ENCODE data around the gene MPRIP.

DNA sequence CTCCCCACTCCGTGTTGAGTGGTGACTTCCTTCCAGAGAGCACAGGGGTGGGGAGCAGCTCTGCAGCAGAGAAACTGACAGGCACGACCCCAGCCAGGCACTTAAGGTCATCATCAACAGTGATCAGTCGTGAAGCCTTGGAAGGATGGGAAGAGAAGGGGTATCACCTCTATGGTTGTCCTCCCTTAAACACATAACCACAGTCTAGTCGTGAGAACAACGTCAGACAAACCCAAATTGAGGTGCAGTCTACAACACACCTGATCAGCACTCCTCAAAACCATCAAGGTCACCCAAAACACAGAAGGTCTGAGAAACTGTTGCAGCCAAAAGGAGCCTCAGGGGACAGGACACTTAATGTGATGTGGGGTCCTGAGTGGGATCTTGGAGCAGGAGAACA, 68.3 kb downstream of the MPRIP start:
- TF ChIP-seq AKAP8 (CRISPR knock-in tag; IDR thresholded peaks at IDR 0.05) = no peak
- TF ChIP-seq ZFYVE20 (CRISPR knock-in tag; IDR thresholded peaks at IDR 0.05; ENCODE audit: borderline replicate concordance, low read depth) = no peak
- TF ChIP-seq TBP (CRISPR knock-in tag; IDR thresholded peaks at IDR 0.05) = no peak
- TF ChIP-seq, protein P1, sequence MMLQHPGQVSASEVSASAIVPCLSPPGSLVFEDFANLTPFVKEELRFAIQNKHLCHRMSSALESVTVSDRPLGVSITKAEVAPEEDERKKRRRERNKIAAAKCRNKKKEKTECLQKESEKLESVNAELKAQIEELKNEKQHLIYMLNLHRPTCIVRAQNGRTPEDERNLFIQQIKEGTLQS (CRISPR knock-in tag; IDR thresholded peaks at IDR 0.05) = no peak
- no peak for TF ChIP-seq SAFB2 (CRISPR knock-in tag; IDR thresholded peaks at IDR 0.05; ENCODE audit: borderline replicate concordance, low read depth)
- TF ChIP-seq, protein P2, sequence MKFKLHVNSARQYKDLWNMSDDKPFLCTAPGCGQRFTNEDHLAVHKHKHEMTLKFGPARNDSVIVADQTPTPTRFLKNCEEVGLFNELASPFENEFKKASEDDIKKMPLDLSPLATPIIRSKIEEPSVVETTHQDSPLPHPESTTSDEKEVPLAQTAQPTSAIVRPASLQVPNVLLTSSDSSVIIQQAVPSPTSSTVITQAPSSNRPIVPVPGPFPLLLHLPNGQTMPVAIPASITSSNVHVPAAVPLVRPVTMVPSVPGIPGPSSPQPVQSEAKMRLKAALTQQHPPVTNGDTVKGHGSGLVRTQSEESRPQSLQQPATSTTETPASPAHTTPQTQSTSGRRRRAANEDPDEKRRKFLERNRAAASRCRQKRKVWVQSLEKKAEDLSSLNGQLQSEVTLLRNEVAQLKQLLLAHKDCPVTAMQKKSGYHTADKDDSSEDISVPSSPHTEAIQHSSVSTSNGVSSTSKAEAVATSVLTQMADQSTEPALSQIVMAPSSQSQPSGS (CRISPR knock-in tag; IDR thresholded peaks at IDR 0.05) = no peak
- no peak for TF ChIP-seq DNMT3B (CRISPR knock-in tag; conservative IDR thresholded peaks at IDR 0.05)
- no peak for TF ChIP-seq NFYB (CRISPR knock-in tag; IDR thresholded peaks at IDR 0.05)
- TF ChIP-seq EZH2 (conservative IDR thresholded peaks at IDR 0.05; ENCODE audit: low read depth, low read length) = no peak
